Thyroid gland (tissue), 4 donors: ENCODE data around the gene GIGYF1.

ENCODE experiments used
- POLR2A ChIP-seq, 2 donors: fragments of 450-650 bp; IDR thresholded peaks; one replicate each; pipeline ENCODE4 v1.6.1; 2017; ENCODE audit warnings: antibody characterized with exemption in 2 of 2, mild to moderate bottlenecking in 2 of 2, moderate library complexity in 1 of 2
- TF ChIP-seq, protein P1 (sequence below), 6 experiments: fragments of 200-600 bp in 3 of 6; fragments of 450-650 bp in 3 of 6; sonication (generic) in 3 of 6; IDR thresholded peaks; one replicate each; pipeline ENCODE4 v1.5.1; 2016 to 2019; ENCODE audit warnings: antibody characterized with exemption in 6 of 6, mild to moderate bottlenecking in 2 of 6, inconsistent platforms in 1 of 6, moderate library complexity in 1 of 6

DNA sequence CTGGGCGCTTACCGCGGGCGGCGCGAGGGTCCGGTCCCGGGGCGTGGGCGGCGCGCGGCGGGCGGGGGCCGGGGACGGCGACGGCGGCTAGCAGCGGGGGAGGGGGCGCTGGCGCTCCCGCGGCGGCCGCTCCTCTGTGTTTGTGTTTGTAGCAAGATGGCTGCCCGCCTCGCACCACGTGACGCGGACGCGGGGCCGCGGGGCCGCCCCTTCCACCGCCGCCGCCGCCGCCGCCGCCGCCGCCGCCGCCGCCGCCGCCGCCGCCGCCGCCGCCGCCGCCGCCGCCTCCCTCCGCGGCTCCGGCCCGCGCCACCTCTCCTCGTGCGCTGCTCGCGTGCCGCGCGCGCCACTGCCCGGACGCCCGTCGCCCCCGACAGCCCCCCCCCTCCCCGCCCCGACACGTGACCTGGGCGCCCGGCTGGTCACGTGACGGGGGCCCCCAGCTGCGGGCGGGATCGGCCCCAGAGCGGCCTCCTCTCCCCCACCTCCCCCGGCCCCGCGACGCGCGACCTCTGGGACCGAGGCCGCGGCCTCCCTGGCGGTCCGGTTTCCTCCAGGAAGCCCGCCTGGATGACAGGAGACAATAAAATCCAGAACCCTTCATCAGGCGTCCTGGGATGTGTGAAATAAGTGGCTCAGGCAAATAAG, at the start of gene GIGYF1:
- TF ChIP-seq POLR2A (IDR thresholded peaks at IDR 0.05), result peak in 1 of 2 donors; percentile 31
- TF ChIP-seq, protein P1, sequence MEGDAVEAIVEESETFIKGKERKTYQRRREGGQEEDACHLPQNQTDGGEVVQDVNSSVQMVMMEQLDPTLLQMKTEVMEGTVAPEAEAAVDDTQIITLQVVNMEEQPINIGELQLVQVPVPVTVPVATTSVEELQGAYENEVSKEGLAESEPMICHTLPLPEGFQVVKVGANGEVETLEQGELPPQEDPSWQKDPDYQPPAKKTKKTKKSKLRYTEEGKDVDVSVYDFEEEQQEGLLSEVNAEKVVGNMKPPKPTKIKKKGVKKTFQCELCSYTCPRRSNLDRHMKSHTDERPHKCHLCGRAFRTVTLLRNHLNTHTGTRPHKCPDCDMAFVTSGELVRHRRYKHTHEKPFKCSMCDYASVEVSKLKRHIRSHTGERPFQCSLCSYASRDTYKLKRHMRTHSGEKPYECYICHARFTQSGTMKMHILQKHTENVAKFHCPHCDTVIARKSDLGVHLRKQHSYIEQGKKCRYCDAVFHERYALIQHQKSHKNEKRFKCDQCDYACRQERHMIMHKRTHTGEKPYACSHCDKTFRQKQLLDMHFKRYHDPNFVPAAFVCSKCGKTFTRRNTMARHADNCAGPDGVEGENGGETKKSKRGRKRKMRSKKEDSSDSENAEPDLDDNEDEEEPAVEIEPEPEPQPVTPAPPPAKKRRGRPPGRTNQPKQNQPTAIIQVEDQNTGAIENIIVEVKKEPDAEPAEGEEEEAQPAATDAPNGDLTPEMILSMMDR (IDR thresholded peaks at IDR 0.05), result no peak
